Measurements from ENCODE around the gene PDE6C.

The PDE6C gene

GRCh38 chr10:93628858-93629257 is 16.5 kb downstream of the PDE6C start:
- no peak for ATAC-seq (ENCODE audit: low read depth)
- Histone ChIP-seq H3K4me3 (ENCODE audit: severe bottlenecking) (no peak overlapping the region), H3K27ac (ENCODE audit: poor library complexity, severe bottlenecking) (no peak overlapping the region), H3K27me3 (ENCODE audit: insufficient read depth, poor library complexity, severe bottlenecking) (no peaks in the 10 kb centered on the region), H3K9me3 (ENCODE audit: severe bottlenecking) (no peaks in the 10 kb centered on the region), H3K4me1 (ENCODE audit: insufficient read depth, poor library complexity, severe bottlenecking) (no peaks in the 10 kb centered on the region), H3K36me3 (ENCODE audit: low read depth) (no peaks in the 10 kb centered on the region)
- no peak for TF ChIP-seq CTCF (IDR thresholded peaks at IDR 0.05; ENCODE audit: poor library complexity, severe bottlenecking)
- no peak for DNase-seq (ENCODE audit: low spot score)

GRCh38 chr10:93629647-93630305 is 17.4 kb downstream of the PDE6C start:
- no peaks in the 10 kb centered on the region for H3K36me3 ChIP-seq (ENCODE audit: low read depth)
- DNase-seq (ENCODE audit: low spot score) (no peak), ATAC-seq (ENCODE audit: low read depth) (no peak)
- H3K27me3 ChIP-seq (ENCODE audit: insufficient read depth, poor library complexity, severe bottlenecking) = no peaks in the 10 kb centered on the region
- no peak overlapping the region for H3K27ac ChIP-seq (ENCODE audit: poor library complexity, severe bottlenecking)
- H3K9me3 ChIP-seq (ENCODE audit: severe bottlenecking) = no peaks in the 10 kb centered on the region
- H3K4me1 ChIP-seq (ENCODE audit: insufficient read depth, poor library complexity, severe bottlenecking) = no peaks in the 10 kb centered on the region
- TF ChIP-seq CTCF (IDR thresholded peaks at IDR 0.05; ENCODE audit: poor library complexity, severe bottlenecking) = no peak
- H3K4me3 ChIP-seq (ENCODE audit: severe bottlenecking) = no peak overlapping the region

- Histone ChIP-seq H3K4me3 (ENCODE audit: severe bottlenecking) (no peak overlapping the region), H3K9me3 (ENCODE audit: severe bottlenecking) (no peaks in the 10 kb centered on the region), H3K4me1 (ENCODE audit: insufficient read depth, poor library complexity, severe bottlenecking) (no peaks in the 10 kb centered on the region), H3K27ac (ENCODE audit: poor library complexity, severe bottlenecking) (no peak overlapping the region), H3K27me3 (ENCODE audit: insufficient read depth, poor library complexity, severe bottlenecking) (no peaks in the 10 kb centered on the region), H3K36me3 (ENCODE audit: low read depth) (no peaks in the 10 kb centered on the region)
- ATAC-seq (ENCODE audit: low read depth) (no peak), DNase-seq (ENCODE audit: low spot score) (no peak)
- no peak for TF ChIP-seq CTCF (IDR thresholded peaks at IDR 0.05; ENCODE audit: poor library complexity, severe bottlenecking)
Observed at GRCh38 chr10:93630625-93631557, 18.6 kb downstream of the PDE6C start.

- no peak for ATAC-seq (ENCODE audit: low read depth)
- Histone ChIP-seq H3K27ac (ENCODE audit: poor library complexity, severe bottlenecking) (no peak overlapping the region), H3K4me1 (ENCODE audit: insufficient read depth, poor library complexity, severe bottlenecking) (no peaks in the 10 kb centered on the region), H3K27me3 (ENCODE audit: insufficient read depth, poor library complexity, severe bottlenecking) (no peaks in the 10 kb centered on the region), H3K9me3 (ENCODE audit: severe bottlenecking) (no peaks in the 10 kb centered on the region), H3K36me3 (ENCODE audit: low read depth) (no peaks in the 10 kb centered on the region), H3K4me3 (ENCODE audit: severe bottlenecking) (no peak overlapping the region)
- no peak for DNase-seq (ENCODE audit: low spot score)
- TF ChIP-seq CTCF (IDR thresholded peaks at IDR 0.05; ENCODE audit: poor library complexity, severe bottlenecking) = no peak
Observed at GRCh38 chr10:93639791-93640190, 27.5 kb downstream of the PDE6C start.
